Astrocyte (in vitro differentiated cells and primary cell): ENCODE results near the gene LOXL4.

Experiments
- EZH2 ChIP-seq: IDR thresholded peaks from 2 replicates; pipeline ENCODE4 v1.6.1; 2012; ENCODE audit warnings: mild to moderate bottlenecking, low read length, inconsistent platforms; ENCODE audit not compliant: insufficient read depth
- TF ChIP-seq, protein P1 (sequence below): IDR thresholded peaks from 2 replicates; pipeline ENCODE4 v1.5.1; 2011; ENCODE audit warnings: low read depth, mild to moderate bottlenecking, inconsistent platforms, low read length, moderate library complexity; ENCODE audit not compliant: insufficient read depth

- TF ChIP-seq, protein P1, sequence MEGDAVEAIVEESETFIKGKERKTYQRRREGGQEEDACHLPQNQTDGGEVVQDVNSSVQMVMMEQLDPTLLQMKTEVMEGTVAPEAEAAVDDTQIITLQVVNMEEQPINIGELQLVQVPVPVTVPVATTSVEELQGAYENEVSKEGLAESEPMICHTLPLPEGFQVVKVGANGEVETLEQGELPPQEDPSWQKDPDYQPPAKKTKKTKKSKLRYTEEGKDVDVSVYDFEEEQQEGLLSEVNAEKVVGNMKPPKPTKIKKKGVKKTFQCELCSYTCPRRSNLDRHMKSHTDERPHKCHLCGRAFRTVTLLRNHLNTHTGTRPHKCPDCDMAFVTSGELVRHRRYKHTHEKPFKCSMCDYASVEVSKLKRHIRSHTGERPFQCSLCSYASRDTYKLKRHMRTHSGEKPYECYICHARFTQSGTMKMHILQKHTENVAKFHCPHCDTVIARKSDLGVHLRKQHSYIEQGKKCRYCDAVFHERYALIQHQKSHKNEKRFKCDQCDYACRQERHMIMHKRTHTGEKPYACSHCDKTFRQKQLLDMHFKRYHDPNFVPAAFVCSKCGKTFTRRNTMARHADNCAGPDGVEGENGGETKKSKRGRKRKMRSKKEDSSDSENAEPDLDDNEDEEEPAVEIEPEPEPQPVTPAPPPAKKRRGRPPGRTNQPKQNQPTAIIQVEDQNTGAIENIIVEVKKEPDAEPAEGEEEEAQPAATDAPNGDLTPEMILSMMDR: no peak
- no peak for TF ChIP-seq EZH2
These were observed at the start of gene LOXL4 for GRCh38 chr10:98267894-98268693.
